Measurements from ENCODE around the gene PVR.
"Not testable (repeated sequence)": the region's sequence is repeated elsewhere in the genome, so short reads cannot be mapped to it uniquely, and the experiment has no call there.

Gene PVR

GRCh38 chr19:44645407-44646048 lies 1.8 kb downstream of the PVR start:
- no peak for DNase-seq (ENCODE audit: low spot score)

- DNase-seq (ENCODE audit: low spot score) = no peak
Observed at GRCh38 chr19:44646049-44646416, 2.3 kb downstream of the PVR start.

- DNase-seq (ENCODE audit: low spot score) = no peak
Observed at GRCh38 chr19:44647144-44647543, 3.4 kb downstream of the PVR start.

GRCh38 chr19:44648631-44649251 lies 5.0 kb downstream of the PVR start:
- no peak for DNase-seq (ENCODE audit: low spot score)

GRCh38 chr19:44649578-44650145 lies 6.0 kb downstream of the PVR start:
- no peak for DNase-seq (ENCODE audit: low spot score)

- DNase-seq (ENCODE audit: low spot score) = no peak
Observed at GRCh38 chr19:44653343-44653742, 9.6 kb downstream of the PVR start.

- no peak for DNase-seq (ENCODE audit: low spot score)
Observed at GRCh38 chr19:44653977-44654774, 10.5 kb downstream of the PVR start.

- no peak for DNase-seq (ENCODE audit: low spot score)
Observed at GRCh38 chr19:44657211-44657921, 13.7 kb downstream of the PVR start.

- no peak for DNase-seq (ENCODE audit: low spot score)
Observed at GRCh38 chr19:44658069-44658733, 14.5 kb downstream of the PVR start.

GRCh38 chr19:44660081-44660480 lies 16.4 kb downstream of the PVR start:
- no peak for DNase-seq (ENCODE audit: low spot score)

- DNase-seq (ENCODE audit: low spot score) = no peak
Observed at GRCh38 chr19:44661205-44661604, 17.5 kb downstream of the PVR start.

GRCh38 chr19:44661904-44662303 lies 18.2 kb downstream of the PVR start:
- no peak for DNase-seq (ENCODE audit: low spot score)

- DNase-seq (ENCODE audit: low spot score) = no peak
Observed at GRCh38 chr19:44662691-44663385, 19.1 kb downstream of the PVR start.

GRCh38 chr19:44663996-44664395 lies 20.3 kb downstream of the PVR start:
- DNase-seq (ENCODE audit: low spot score) = no peak

- DNase-seq (ENCODE audit: low spot score) = no peak
Observed at GRCh38 chr19:44664976-44665375, 21.3 kb downstream of the PVR start.

- no peak for DNase-seq (ENCODE audit: low spot score)
Observed at GRCh38 chr19:44666852-44667556, 23.3 kb downstream of the PVR start.

- no peak for DNase-seq (ENCODE audit: low spot score)
Observed at GRCh38 chr19:44668985-44669764, 25.5 kb downstream of the PVR start.

- not testable (repeated sequence) for DNase-seq (ENCODE audit: low spot score)
Observed at GRCh38 chr19:44670027-44670426, 26.3 kb downstream of the PVR start.

- DNase-seq (ENCODE audit: low spot score) = no peak
Observed at GRCh38 chr19:44671400-44671799, 27.7 kb downstream of the PVR start, which contains the start of gene CEACAM19. Gene CEACAM19, plus strand, starts transcription at chr19:44671482. Its CDS starts 450 bp downstream, at chr19:44671932.
